Ovary (tissue), 3 donors: ENCODE measurements around the gene RNF217.

ENCODE experiments used
- EP300 ChIP-seq: sonication (generic); formaldehyde crosslinking; IDR thresholded peaks from one replicate; pipeline ENCODE4 v1.6.1; 2017; ENCODE audit warnings: antibody characterized with exemption
- POLR2A ChIP-seq: fragments of 450-650 bp; IDR thresholded peaks from one replicate; pipeline ENCODE4 v1.6.1; 2017; ENCODE audit warnings: antibody characterized with exemption, mild to moderate bottlenecking, moderate library complexity
- TF ChIP-seq, protein P1 (sequence below), 3 donors: fragments of 450-650 bp in 2 of 3; fragments of 200-600 bp in 1 of 3; IDR thresholded peaks; one replicate each; pipeline versions ENCODE4 v1.5.1 to v1.8.0; 2016 to 2022; ENCODE audit warnings: antibody characterized with exemption in 3 of 3, mild to moderate bottlenecking in 1 of 3
- donor health status: DM: no; HTN: no; CAD: no.

DNA sequence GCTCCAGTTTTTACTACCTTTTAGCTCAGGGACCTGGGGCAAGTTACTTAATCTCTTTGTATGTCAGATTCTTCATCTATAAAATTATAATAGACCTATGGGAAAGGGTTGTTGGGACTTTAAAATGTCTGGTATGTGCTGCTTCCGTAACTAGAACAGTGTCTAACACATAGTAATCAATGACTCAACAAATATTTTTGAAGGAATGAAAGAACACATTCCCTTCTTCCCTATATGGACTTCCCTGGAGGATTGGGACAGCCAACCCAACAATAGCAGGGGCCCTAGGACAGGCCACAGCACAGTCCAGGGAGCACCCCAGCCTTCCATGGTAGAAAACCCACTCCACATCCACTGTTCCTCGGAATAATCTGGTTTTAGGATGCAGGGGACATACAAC is 140.7 kb downstream of the RNF217 start:
- TF ChIP-seq, protein P1, sequence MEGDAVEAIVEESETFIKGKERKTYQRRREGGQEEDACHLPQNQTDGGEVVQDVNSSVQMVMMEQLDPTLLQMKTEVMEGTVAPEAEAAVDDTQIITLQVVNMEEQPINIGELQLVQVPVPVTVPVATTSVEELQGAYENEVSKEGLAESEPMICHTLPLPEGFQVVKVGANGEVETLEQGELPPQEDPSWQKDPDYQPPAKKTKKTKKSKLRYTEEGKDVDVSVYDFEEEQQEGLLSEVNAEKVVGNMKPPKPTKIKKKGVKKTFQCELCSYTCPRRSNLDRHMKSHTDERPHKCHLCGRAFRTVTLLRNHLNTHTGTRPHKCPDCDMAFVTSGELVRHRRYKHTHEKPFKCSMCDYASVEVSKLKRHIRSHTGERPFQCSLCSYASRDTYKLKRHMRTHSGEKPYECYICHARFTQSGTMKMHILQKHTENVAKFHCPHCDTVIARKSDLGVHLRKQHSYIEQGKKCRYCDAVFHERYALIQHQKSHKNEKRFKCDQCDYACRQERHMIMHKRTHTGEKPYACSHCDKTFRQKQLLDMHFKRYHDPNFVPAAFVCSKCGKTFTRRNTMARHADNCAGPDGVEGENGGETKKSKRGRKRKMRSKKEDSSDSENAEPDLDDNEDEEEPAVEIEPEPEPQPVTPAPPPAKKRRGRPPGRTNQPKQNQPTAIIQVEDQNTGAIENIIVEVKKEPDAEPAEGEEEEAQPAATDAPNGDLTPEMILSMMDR (IDR thresholded peaks at IDR 0.05), result no peak
- TF ChIP-seq POLR2A (no peak), EP300 (no peak)
